Motor neuron (in vitro differentiated cells): Measurements from ENCODE around the gene SOX1. TPM values are rescaled to one million over a fixed set of nuclear protein-coding genes. Genes with fewer than 3 reads are reported as not detected.

Experiments
- ATAC-seq, 8 experiments: fragments of 200-7000 bp; cut with Tn5 transposase; replicated peaks in 6 of 8; 2 replicates each; pipeline ENCODE4 v1.8.0; 2021; ENCODE audit warnings: mild to moderate bottlenecking in 8 of 8, moderate library complexity in 8 of 8
- H3K27ac ChIP-seq, 2 donors: fragments of 250-450 bp; sonication (Bioruptor Pico); 2 replicates each; pipeline ENCODE4 v1.9.0; 2021; ENCODE audit warnings: antibody characterized with exemption in 2 of 2, mild to moderate bottlenecking in 2 of 2, moderate library complexity in 1 of 2
- H3K4me1 ChIP-seq, 2 donors: fragments of 250-450 bp; sonication (Bioruptor Pico); replicated peaks in 1 of 2; 2 replicates each; pipeline ENCODE4 v1.6.1; 2021; ENCODE audit warnings: antibody characterized with exemption in 2 of 2, mild to moderate bottlenecking in 2 of 2, moderate library complexity in 1 of 2
- H3K4me3 ChIP-seq, 5 donors: fragments of 250-450 bp; sonication (Bioruptor Pico); 2 replicates each; pipeline ENCODE4 v1.9.0; 2021; ENCODE audit warnings: antibody characterized with exemption in 5 of 5, mild to moderate bottlenecking in 5 of 5, moderate library complexity in 4 of 5
- WGBS, 10 experiments: fragments of 450-650 bp; shearing (Covaris generic); methylation state at CpG; one replicate each; pipeline ENCODE4 v1.0.0; 2022; 5-methylcytosine and 5-hydroxymethylcytosine counted together
- in situ Hi-C, 9 experiments: fragments of 400-800 bp; cut with MboI; loops; one replicate each; pipeline ENCODE4 v1.15.0; 2021; ENCODE audit warnings: low sequenced_read_pairs in 9 of 9, low pct_unique_long_range_greater_than_20kb in 2 of 9; ENCODE audit not compliant: unreplicated experiment in 9 of 9
- total RNA-seq, 8 experiments: library from RNA; unstranded; fragments of 300-600 nt; gene quantifications; 2 replicates each; pipeline versions ENCODE4 v1.2.3 to v1.2.4, GENCODE V29; 2022

Gene SOX1
- total RNA-seq, 8 experiments from 2014 or later = 0.14 to 4.6 (median 2.5) TPM

DNA sequence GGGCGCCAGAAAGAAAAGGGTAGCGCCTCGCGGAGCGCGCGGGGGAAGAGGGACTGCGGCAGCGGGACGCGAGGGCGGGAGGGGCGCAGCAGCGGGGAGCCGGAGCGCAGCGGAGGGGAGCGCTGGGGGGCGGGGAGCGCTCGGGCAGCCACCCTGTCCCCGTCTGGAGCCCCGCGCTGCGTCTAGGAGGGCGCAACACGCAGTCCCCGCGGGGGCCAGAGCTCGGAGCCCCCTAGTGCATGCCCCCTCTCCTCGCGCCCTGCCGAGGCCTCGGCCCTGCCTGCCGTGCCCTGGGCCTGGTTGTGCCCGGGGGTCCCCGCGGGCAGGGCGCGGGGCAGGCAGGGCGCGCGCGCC is 37.9 kb downstream of the SOX1 start:
- peaks cover 54 to 57% of the 10 kb centered on the region in 2 donors for H3K4me1 ChIP-seq
- ATAC-seq = peak in 4 of 8 experiments; percentile 18 to 31 (median 22)

DNA sequence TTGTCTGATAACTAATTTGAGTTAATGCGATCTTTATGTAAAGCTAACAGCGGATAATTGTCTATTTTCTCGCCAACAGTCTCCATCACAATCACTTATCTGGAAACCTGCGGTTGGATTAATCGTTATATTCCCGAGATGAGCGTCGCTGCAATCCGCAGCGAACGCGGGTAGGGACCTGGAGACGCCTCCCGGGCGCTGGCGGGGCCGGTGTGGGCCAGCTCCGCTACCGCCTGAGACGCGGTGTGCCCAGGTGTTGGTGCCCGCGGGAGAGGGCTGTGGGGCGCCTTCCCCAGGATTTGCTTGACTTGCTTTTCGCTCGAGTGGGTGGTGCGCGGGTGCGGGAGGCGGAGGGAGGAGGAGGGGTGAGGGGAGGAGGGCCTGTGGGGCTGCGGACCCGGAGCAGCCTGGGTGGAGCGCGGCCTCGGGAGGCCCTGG is 38.3 kb downstream of the SOX1 start:
- WGBS, 10 experiments = 0 to 10% methylated on average over 1 to 2 of the region's 35 CpGs; no CpG with 5 or more reads in 8 of the 10 experiments
- Histone ChIP-seq H3K27ac (peak overlapping the region in 1 of 2 donors; percentile 73), H3K4me3 (peak overlapping the region in 1 of 5 donors; percentile 4), H3K4me1 (peaks cover 54 to 57% of the 10 kb centered on the region in 2 donors)
- in situ Hi-C loops = no loop called here
- peak in 2 of 8 experiments; percentile 17 to 23 for ATAC-seq

More for the DNA sequence above, 37.9 kb downstream of the SOX1 start:
- WGBS, 10 experiments = 47 to 60% methylated on average over 3 to 4 of the region's 44 CpGs; no CpG with 5 or more reads in 8 of the 10 experiments
- H3K27ac ChIP-seq = peak overlapping the region in 1 of 2 donors; percentile 57
- in situ Hi-C loops = no loop called here
- H3K4me3 ChIP-seq = peak overlapping the region in 1 of 5 donors; percentile 2

DNA sequence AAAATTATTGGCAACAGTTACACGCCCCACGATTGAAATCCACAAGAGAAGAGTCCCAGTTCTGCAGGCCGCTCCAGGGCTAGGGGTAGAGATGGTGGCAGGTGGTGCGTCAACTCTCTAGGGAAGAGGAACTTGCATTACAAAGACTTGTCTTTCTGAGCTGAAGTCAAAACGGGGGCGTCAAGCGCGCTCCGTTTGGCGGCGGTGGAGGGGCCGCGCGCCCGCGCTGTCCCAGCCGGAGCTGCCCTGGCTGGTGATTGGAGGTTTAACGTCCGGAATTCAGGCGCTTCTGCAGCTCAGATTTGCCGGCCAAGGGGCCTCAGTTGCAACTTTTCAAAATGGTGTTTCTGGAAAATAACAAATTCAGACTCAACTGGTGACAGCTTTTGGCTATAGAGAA is 38.9 kb downstream of the SOX1 start:
- peak in 3 of 8 experiments; percentile 31 to 39 (median 34) for ATAC-seq

DNA sequence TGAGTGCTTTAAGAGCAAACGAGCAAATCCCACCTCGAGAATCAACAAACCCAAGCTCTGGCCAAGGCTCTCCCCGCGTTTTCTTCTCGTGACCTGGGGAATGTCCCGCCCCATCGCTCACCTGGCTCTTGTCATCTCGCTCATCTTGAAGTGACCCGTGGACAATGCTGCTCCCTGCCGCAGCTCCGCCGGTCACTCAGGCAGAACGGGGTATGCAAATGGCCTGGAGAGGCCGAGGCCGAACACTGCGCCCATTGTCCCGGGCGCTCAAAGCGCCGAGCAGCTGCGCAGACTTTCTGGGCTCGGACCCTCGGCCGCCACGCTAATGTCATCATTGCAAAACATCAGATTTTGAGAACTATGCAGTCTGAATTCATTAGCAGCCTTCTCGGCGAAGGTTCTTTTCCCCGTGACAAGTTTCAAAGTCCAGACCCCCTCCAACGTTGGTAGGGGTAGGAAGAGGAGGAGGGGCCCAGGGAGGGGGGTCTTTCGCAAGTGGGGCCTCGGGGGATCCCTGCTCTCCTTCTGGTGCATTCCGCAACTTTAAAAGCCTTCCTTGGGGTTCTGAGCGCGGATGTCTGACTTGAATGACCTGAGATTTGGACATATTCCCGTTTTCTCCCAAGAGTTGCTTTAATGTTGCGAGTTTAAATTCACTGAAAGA is 39.7 kb downstream of the SOX1 start:
- no peak overlapping the region for H3K4me3 ChIP-seq
- in situ Hi-C loops = no loop called here
- peak in 5 of 8 experiments; percentile 36 to 69 (median 58) for ATAC-seq

More for the DNA sequence above, 38.9 kb downstream of the SOX1 start:
- H3K4me3 ChIP-seq = peak overlapping the region in 1 of 5 donors; percentile 4
- H3K4me1 ChIP-seq = peaks cover 54 to 58% of the 10 kb centered on the region in 2 donors
- in situ Hi-C loops = no loop called here
- H3K27ac ChIP-seq = peak overlapping the region in 1 of 2 donors; percentile 73
- 1 to 50% (median 6%) methylated on average over 1 to 14 of the region's 21 CpGs; no CpG with 5 or more reads in 4 of the 10 experiments for WGBS, 10 experiments

DNA sequence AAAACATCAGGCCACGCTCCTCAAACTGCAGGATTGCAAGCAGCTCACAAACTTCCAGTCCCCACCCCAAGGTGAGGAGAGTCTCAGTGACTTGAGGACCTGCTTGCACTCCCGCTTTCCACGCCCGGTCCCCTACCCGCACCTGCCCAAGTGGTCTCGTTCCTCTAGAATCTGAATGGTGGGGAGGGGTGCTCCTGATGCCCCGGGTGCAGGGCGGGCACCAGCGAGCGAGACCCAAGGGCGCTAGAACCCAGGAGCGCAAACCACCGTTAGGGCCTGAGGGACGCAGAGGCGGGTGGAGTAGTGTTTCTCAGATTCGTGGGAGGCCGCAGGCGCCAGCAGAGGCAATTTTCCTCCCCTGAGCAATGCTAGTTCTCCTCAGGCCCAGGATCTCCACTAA is 40.3 kb downstream of the SOX1 start:
- Histone ChIP-seq H3K4me1 (peaks cover 43 to 59% of the 10 kb centered on the region in 2 donors), H3K4me3 (no peak overlapping the region), H3K27ac (no peak overlapping the region)
- in situ Hi-C loops = no loop called here
- 33 to 100% (median 91%) methylated on average over 1 to 14 of the region's 18 CpGs; no CpG with 5 or more reads in 6 of the 10 experiments for WGBS, 10 experiments
- no peak for ATAC-seq

More for the DNA sequence above, 39.7 kb downstream of the SOX1 start:
- 0 to 40% (median 10%) methylated on average over 2 to 21 of the region's 36 CpGs; no CpG with 5 or more reads in 1 of the 10 experiments for WGBS, 10 experiments
- Histone ChIP-seq H3K27ac (no peak overlapping the region), H3K4me1 (peaks cover 50 to 64% of the 10 kb centered on the region in 2 donors)

DNA sequence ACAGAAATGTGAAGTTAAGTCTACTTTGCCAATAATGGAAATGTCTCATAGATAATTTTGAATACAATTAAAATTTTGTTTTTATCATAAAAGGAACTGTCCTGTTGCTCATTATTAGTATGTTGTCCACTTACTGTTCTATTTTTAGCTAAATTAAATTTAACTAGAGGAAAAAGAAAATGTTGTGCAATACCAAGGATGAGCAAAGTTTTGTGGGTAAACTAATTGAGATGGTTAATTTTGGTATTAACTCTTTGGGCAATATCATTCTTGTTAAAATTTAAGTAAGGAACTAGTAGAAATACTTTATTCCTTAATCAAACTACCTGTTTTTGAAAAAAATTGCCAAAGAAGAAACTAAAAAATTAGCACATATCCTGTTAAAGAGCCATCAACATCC is 43.5 kb downstream of the SOX1 start:
- ATAC-seq = no peak
- in situ Hi-C loops = no loop called here
- H3K4me3 ChIP-seq = no peak overlapping the region
- peaks cover 15 to 28% of the 10 kb centered on the region in 2 donors for H3K4me1 ChIP-seq
- H3K27ac ChIP-seq = no peak overlapping the region

DNA sequence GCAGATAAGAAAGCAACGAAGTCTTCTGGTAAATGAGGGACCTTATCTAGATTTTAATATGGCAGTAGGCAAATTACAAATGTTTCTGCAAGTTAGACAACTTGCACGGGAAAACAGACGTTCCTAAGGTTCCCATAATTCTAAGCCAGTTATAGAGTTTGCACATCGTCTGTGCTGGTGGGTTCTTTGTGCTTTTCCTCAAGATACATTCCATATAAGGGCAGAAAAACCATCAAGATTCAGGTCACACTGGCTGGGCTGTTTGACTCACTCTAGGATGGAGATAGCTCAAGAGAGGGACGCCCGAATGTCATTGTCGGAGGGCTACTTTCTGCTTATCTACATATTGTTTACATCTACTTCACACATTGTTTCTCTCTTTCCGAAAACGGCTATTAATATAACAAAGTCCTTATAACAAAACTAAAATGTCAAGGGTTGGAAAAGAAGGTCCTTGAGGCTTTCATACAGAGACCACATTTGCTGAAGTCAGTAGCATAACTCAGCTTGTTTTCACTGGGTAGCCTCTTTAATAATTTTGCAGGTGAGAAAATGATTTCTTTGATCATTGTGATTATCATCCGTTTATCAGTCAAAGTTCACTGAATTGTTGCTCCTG is 44.4 kb downstream of the SOX1 start:
- Histone ChIP-seq H3K27ac (no peak overlapping the region), H3K4me1 (peaks cover 6 to 19% of the 10 kb centered on the region in 2 donors), H3K4me3 (no peak overlapping the region)
- 0 to 78% (median 62%) methylated on average over 1 to 10 of the region's 10 CpGs for whole genome bisulfite sequencing, 10 experiments
- ATAC-seq = peak in 4 of 8 experiments; percentile 31 to 91 (median 64)
- in situ Hi-C loops = no loop called here

DNA sequence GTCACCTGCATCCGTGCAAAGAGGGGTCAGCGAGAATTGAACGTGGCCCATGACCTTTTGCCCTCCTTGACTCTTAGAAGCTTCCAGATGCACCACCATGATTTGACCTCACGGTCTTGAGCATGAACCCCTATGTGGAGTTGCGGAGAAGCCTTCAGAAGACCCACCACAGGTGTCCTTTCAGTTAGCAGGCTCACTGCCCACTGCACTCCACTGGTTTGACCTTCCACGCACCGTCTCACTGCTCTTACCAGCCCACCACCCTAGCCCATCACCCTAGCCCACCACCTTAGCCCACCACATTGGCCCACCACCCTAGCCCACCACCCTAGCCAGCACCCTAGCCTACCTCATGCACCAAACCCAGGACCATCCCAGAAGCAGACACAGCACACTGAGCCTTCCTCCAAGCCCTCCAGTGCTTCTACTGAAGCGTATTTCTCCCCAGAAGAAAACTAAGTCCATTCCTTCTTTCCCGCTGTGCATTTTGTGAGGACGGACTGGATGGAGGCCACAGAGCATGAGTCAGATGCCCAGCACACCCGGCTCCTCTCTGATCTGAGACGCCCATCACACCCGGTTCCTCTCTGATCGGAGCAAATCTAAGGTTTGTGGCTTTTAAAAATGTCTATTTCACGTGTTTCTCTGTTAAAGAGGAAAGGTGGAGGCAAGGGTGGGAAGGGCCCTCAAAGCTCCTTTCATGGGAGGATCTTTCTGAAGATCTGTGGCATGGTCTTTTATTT is 45.8 kb downstream of the SOX1 start:
- no peak for ATAC-seq
- in situ Hi-C loops = no loop called here
- Histone ChIP-seq H3K4me1 (peaks cover 0 to 9% of the 10 kb centered on the region in 2 donors), H3K27ac (no peak overlapping the region), H3K4me3 (no peak overlapping the region)
- WGBS, 10 experiments = 0 to 100% (median 95%) methylated on average over 1 to 10 of the region's 15 CpGs; no CpG with 5 or more reads in 1 of the 10 experiments

DNA sequence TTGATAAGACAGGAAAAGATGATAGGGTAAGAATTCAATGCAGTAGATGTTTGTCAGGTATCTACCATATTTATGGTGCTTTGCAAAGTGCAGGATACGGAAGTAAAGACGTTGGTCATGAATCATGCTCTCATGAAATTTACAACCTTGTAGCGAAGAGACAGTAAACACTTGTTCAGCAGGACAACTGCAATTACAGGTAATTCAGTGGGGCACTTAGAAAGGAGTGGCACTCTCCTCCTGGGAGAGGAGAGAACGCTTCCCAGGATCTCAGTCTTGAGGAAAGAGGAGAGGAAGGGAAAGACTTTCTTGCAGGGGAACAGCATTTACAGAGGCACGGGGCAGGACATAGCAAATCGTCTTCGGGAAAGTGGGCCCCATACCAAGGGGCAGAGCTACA is 46.4 kb downstream of the SOX1 start:
- Histone ChIP-seq H3K4me1 (peaks cover 0 to 9% of the 10 kb centered on the region in 2 donors), H3K27ac (no peak overlapping the region), H3K4me3 (no peak overlapping the region)
- in situ Hi-C loops = no loop called here
- ATAC-seq = no peak
- WGBS, 10 experiments = 0 to 91% (median 83%) methylated on average over 2 to 7 of the region's 7 CpGs; no CpG with 5 or more reads in 1 of the 10 experiments

DNA sequence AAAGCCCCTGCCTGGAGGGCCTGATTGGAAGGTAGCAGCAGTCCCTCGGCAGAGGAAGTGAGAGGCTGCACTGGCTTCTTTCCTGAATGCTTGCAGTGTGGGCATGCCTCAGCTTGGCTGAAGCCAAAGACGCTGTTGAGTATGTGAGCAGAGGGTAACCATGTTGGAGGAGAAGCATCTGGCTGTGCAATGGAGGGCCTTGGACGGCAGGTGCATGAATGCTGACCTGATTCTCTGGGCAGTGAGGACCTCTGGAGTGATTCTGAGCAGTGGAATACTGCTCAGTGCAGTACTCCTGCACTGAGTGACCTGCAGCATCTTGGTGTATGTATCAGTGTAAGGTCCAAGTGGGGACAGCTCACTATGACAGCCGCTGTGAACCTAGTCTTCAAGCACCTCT is 46.9 kb downstream of the SOX1 start:
- H3K27ac ChIP-seq = no peak overlapping the region
- ATAC-seq = no peak
- in situ Hi-C loops = no loop called here
- 0 to 100% (median 61%) methylated on average over 1 to 3 of the region's 4 CpGs; no CpG with 5 or more reads in 3 of the 10 experiments for WGBS, 10 experiments
- H3K4me1 ChIP-seq = peaks cover 0 to 9% of the 10 kb centered on the region in 2 donors
- no peak overlapping the region for H3K4me3 ChIP-seq

DNA sequence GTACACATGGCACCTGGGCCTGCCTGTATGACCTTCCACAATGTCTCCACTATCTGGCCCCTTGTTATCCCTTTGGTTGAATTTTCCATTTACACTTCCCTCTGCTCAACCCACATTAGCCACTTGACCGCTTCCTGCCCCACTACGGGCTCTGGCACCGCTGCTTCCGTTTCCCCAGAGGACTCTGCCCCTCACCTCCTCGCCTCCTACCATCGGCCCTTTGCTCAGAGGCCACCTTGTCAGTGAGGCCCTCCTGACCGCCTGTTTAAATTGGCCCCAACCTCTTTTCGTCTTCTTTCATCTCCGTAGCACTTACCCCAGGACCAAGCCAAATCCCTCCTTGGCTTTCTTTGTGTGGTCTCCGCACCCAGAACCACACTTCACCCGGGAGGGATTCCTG is 47.4 kb downstream of the SOX1 start:
- WGBS, 10 experiments = 45 to 100% (median 91%) methylated on average over 2 to 8 of the region's 11 CpGs; no CpG with 5 or more reads in 5 of the 10 experiments
- Histone ChIP-seq H3K4me1 (peaks cover 0 to 9% of the 10 kb centered on the region in 2 donors), H3K27ac (no peak overlapping the region), H3K4me3 (no peak overlapping the region)
- ATAC-seq = no peak
- in situ Hi-C loops = no loop called here

DNA sequence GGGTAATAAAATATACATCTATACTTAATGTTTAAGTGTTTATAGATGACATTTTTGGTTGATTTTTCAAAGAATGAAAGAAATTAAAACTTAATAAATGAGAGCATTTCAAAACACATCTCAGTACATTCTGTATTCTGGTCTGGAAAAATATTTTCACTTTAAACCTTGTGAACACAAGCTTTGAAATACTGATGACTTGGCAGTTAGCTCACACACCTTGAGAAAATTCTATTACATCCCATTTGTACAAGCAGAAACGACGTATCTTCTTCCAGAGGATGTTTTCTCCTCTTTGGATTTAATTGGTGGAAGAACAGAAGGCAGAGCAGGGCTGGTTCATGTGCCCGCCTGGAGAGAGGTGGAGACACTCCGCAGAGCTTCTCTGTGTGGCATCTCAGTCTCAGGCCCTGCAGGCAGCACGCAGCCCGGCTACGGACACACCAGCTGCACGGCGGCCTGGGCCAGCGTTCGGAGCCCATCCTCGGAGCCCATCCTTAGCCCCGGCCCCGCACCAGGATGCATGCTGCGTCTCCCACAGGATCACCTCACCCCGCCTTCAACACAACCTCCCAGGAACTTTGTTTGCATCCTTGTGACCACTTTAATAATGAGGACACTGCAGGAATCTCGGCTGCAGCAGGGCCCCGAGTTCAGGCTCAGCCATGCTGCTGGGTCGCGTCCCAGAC is 48.6 kb downstream of the SOX1 start:
- no peak for ATAC-seq
- H3K27ac ChIP-seq = no peak overlapping the region
- 13 to 87% (median 62%) methylated on average over 2 to 16 of the region's 20 CpGs; no CpG with 5 or more reads in 3 of the 10 experiments for WGBS, 10 experiments
- in situ Hi-C loops = no loop called here
- H3K4me1 ChIP-seq = peaks cover 0 to 10% of the 10 kb centered on the region in 2 donors
- no peak overlapping the region for H3K4me3 ChIP-seq
